Measurements from ENCODE around the gene PLD3.
A peak's percentile ranks its signal among the peaks of the same experiment; 100 is the strongest.

Gene PLD3

DNA sequence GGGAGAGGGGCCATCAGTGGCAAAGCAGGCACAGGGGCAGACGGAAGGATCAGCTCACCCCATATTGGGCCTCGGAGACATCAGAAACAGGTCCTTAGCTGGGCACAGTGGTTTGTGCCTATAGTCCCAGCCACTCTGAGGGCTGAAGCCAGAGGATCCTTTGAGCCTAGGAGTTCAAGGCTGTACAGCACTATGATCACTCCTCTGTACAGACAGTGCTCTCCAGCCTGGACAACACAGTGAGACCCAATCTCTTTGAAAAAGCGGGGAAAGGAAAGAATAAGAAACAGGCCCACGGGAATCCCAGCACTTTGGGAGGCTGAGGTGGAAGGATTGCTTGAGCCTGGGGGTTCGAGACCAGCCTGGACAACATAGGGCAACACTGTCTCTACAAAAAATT lies 71.3 kb downstream of the PLD3 start:
- Histone ChIP-seq H3K4me1 (ENCODE audit: control insufficient read depth, low read length) (peaks cover 49% of the 10 kb centered on the region), H3K27me3 (ENCODE audit: control insufficient read depth, low read length) (no peaks in the 10 kb centered on the region), H3F3A (ENCODE audit: control insufficient read depth, insufficient read depth) (peaks cover 9% of the 10 kb centered on the region), H3K4me3 (ENCODE audit: low read length) (no peak overlapping the region), H3K79me2 (ENCODE audit: control insufficient read depth, low read length) (peaks cover 9% of the 10 kb centered on the region), H3K27ac (ENCODE audit: low read depth, low read length) (no peak overlapping the region), H4K20me1 (ENCODE audit: control insufficient read depth, insufficient read depth, low read depth, low read length) (no peaks in the 10 kb centered on the region), H3K9me3 (ENCODE audit: control insufficient read depth, insufficient read depth, low read length) (no peaks in the 10 kb centered on the region), H3K9me2 (replicated peaks; ENCODE audit: control insufficient read depth, low read length) (no peaks in the 10 kb centered on the region), H3K4me2 (ENCODE audit: low read length) (no peak overlapping the region), H3K36me3 (ENCODE audit: control insufficient read depth, low read length) (peaks cover 12% of the 10 kb centered on the region)
- TF ChIP-seq CTCF (IDR thresholded peaks at IDR 0.05; ENCODE audit: low read depth, low read length, poor library complexity, severe bottlenecking): no peak
- TF ChIP-seq EZH2phosphoT487 (IDR thresholded peaks at IDR 0.05; ENCODE audit: borderline replicate concordance, low read length): no peak

DNA sequence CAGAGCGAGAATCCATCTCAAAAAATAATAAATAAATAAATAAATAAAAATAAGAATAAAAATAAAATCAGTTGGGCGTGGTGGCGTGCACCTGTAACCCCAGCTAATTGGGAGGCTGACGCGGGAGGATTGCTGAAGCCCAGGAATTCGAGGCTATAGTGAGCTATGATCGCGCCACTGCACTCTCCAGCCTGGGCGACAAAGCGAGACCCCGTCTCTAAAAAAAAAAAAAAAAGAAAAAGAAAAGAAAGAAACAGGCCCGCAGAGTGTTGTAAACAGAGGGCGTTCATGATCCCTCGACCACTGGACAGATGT lies 71.9 kb downstream of the PLD3 start:
- Histone ChIP-seq H3K79me2 (ENCODE audit: control insufficient read depth, low read length) (peaks cover 13% of the 10 kb centered on the region), H3K4me3 (ENCODE audit: low read length) (peak overlapping the region; percentile 76), H3K27me3 (ENCODE audit: control insufficient read depth, low read length) (no peaks in the 10 kb centered on the region), H3K9me2 (replicated peaks; ENCODE audit: control insufficient read depth, low read length) (no peaks in the 10 kb centered on the region), H3K27ac (ENCODE audit: low read depth, low read length) (no peak overlapping the region), H3K9me3 (ENCODE audit: control insufficient read depth, insufficient read depth, low read length) (no peaks in the 10 kb centered on the region), H3K4me1 (ENCODE audit: control insufficient read depth, low read length) (peaks cover 51% of the 10 kb centered on the region), H3K36me3 (ENCODE audit: control insufficient read depth, low read length) (peaks cover 12% of the 10 kb centered on the region), H4K20me1 (ENCODE audit: control insufficient read depth, insufficient read depth, low read depth, low read length) (no peaks in the 10 kb centered on the region), H3F3A (ENCODE audit: control insufficient read depth, insufficient read depth) (peaks cover 9% of the 10 kb centered on the region), H3K4me2 (ENCODE audit: low read length) (peak overlapping the region; percentile 88)
- TF ChIP-seq CTCF (IDR thresholded peaks at IDR 0.05; ENCODE audit: low read depth, low read length, poor library complexity, severe bottlenecking) (no peak), EZH2phosphoT487 (IDR thresholded peaks at IDR 0.05; ENCODE audit: borderline replicate concordance, low read length) (no peak)

DNA sequence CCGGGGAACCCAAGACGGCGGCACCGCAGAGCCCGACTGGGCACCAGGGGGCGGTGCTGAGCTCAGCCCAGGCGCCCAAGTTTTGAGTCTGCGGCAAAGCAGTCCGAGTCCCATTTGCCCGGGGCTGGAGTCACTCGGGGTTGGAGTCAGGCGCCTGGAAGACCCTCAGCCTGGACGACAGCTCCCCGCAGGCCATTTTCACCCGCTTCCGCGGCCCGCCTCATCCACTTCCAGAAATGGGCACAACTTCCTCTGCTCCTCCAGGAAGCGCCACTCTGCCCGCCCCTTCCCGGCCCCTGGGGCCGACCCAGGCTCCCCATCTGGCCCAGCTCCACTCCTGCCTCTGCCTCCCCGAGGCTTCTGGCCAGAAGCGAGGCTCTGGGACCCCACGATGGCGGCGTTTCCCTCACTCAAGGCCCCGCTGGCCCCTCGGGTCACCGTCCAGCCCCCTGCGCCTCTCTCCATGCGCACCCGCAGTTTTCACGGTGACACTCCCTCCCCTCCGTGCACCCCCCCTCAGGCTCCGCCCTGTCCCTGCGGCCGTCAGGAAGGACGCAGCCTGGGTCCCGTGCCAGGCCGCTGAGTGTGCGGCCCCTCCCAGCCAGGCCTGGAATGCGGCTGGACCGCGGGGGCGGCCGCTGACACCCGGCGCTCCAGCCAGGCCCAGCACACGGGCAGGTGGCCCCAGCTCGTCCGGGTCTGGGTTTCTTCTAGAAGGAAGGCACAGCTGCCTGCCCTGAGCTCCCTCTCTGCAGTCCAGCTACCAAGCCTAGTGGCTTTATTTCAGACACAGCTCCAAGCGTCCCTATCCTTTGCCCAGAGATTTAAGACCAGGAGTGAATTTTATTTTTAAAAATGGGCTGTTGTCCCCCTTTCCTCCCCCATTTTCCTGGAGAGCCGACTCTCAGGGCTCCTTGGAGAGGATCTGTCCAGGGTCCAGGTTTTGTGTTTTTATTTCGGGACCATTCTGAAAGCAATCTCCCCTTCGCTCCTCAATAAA lies 72.6 kb downstream of the PLD3 start:
- Histone ChIP-seq H3K79me2 (ENCODE audit: control insufficient read depth, low read length) (peaks cover 13% of the 10 kb centered on the region), H3K27me3 (ENCODE audit: control insufficient read depth, low read length) (no peaks in the 10 kb centered on the region), H3K4me3 (ENCODE audit: low read length) (peak overlapping the region; percentile 76), H4K20me1 (ENCODE audit: control insufficient read depth, insufficient read depth, low read depth, low read length) (no peaks in the 10 kb centered on the region), H3K4me1 (ENCODE audit: control insufficient read depth, low read length) (peaks cover 46% of the 10 kb centered on the region), H3K36me3 (ENCODE audit: control insufficient read depth, low read length) (peaks cover 12% of the 10 kb centered on the region), H3K4me2 (ENCODE audit: low read length) (peak overlapping the region; percentile 88), H3K9me2 (replicated peaks; ENCODE audit: control insufficient read depth, low read length) (no peaks in the 10 kb centered on the region), H3K27ac (ENCODE audit: low read depth, low read length) (peak overlapping the region; percentile 8; the same call in 1 of the 2 replicates), H3F3A (ENCODE audit: control insufficient read depth, insufficient read depth) (peaks cover 9% of the 10 kb centered on the region), H3K9me3 (ENCODE audit: control insufficient read depth, insufficient read depth, low read length) (no peaks in the 10 kb centered on the region)
- TF ChIP-seq CTCF (IDR thresholded peaks at IDR 0.05; ENCODE audit: low read depth, low read length, poor library complexity, severe bottlenecking) (peak; percentile 95), EZH2phosphoT487 (IDR thresholded peaks at IDR 0.05; ENCODE audit: borderline replicate concordance, low read length) (no peak)
